Activated CD8-positive, alpha-beta memory T cell treated with anti-CD3 and anti-CD28 coated beads for 1 hour (primary cell): ENCODE results near the gene MYBBP1A.

Experiments
- DNase-seq, 2 donors: peaks; one replicate each; pipeline ENCODE4 v3.0.0-alpha.2; 2020; ENCODE audit warnings: low read depth in 1 of 2; ENCODE audit errors: extremely low read depth in 1 of 2

Gene MYBBP1A

DNA sequence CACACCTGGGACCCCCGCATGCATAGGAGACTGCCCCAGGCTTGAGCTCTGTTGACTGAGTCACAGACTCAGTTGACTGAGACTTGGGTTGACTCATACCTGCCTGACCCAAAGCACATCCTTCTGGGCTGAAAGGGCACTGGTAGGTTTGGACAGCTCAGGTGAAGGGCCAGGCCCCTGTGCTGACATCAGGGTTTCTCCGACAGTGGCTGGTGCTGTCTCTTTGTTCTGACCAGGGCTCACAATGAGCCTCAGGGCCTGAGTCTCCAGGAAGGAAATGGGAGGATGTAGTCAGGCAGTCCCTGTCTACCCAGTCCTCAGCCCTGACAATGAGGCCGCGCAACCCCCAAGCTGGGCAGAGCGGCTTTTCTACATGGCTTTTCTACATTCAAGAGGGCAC, 50.0 kb downstream of the MYBBP1A start:
- DNase-seq = no peak

DNA sequence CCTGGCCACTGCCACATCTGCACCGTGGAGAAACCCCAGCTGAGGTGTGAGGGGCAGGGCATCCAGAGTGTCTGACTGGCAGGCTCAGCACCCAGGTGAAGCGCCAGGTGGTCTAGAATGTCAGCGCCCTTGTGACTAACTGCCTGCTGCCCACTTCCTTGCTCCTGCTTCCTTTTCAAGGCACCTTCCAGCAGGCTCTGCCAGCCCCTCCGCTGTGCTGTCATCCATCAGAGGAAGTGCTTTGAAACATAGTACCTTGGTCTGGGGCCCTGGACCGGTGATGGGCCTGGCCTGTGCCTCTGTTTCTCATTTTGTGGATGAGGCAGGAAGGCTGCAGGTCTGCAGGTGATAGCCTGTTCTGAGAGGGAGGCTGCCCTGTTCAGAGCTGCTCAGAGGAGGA, 51.0 kb downstream of the MYBBP1A start:
- no peak for DNase-seq

DNA sequence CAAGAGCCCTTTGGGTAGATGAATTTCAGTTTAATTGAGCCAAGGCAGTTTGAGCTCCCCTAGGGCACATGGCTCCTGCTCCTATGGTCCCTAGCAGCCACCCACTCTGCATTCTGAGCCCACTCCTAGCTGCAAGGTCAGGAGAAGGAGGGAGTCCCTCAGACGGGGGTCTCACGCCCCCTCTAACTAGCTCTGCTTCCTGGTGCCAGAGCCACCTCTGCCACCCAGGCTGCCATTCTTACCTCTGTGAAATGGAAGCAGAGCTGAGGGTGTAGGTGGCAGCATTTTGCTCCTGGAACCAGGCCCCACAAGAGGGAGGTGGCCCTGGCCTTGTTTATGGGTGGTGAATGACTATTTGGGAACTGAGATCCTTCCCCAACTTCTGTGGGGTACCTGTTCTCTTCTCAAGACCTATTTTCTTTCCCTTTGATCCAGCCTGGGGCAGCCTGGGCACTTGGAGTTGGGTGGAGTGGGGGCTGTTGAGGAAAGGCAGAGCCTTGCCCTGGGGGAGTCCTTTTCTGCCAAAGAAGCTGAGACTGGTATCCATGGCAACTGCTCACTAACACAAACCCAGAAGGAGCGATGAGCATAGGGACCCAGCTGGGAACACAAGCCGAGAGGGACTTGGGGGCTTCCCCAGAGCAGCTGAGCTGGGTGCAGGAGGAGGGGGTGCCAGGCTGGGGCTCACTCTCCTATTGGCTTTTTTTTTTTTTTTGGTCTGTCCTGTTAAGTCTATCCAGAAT, 51.7 kb downstream of the MYBBP1A start:
- no peak for DNase-seq

DNA sequence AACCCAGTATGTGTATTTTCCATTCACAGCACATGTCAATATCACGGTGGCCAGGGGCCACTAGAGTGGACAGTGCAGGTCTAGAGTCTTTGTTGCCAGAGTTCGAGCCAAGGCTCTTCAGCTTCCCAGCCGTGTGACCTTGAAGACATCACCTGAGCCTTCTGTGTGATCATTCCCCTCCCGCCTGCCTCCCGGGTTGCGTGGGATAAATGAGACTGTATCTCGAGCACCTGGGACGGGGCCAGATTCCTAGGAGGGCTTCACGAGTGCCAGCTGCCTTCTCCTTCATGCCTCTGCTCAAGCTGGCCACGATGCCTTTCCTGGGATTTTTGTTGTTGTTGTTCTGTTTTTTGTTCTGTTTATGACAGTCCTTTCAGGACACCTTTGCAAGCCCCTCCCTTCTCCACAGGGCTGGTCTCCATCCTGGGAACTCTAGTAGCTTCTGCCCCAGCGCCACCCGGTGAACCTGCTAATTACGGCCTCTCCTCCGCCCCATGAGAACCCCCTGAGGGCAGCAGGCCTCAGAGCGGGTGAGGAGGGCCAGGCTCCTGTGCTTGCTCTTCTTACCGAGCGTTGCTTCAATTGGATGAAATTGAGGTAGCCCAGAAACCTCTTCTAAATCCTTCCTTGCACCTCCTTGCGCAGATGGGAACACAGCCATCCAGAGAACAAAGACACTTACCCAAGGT, 52.6 kb downstream of the MYBBP1A start:
- no peak for DNase-seq

DNA sequence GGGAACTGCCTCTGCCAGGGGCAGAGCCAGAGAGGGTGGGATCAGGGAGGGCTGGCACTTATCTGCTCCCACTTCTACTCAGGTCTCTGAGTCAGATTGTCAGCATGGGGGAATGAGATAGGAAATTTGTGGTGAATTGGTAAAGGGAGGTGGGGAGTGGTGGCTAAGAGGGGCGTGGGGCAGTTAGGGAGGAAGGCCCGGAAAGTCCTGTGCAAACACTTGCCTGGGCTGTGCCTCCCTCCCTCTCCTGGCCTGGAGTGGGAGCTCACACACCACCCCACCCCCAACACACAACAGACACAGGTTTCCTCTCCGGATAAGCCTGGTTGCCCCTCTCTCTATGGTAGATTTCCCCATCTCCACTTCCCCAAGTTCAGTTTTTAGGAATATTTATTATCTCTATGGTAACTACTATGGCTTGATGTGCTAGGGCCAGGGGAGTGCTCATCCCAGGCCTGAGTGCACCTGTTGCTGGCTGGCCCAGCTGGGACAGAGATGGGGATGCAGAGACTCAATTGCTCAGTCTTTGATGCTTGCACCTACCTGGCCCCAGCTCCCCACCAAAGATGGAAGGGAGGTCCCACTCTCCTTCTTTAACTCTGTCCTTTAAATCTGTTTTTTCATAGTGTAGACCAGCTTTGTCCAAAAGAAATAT, 53.8 kb downstream of the MYBBP1A start:
- no peak for DNase-seq

DNA sequence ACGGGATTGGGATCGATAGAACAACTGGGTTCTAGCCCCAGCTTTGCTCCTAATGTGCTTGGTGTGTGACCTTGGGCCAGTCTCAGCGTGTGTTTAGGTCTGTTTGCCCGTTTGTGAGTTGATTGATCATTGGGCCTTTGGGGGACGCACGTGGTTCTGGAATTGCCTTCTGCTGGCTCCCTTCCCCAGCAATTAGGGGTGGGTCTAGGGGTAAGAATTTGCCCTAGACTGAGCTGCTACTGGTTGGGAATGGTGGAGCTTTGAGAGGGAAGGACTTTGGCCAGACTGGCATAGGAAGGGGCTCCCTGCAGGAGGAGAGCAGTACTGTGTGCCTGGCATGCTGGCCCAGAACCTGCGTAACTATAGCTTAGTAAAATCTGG, 55.0 kb downstream of the MYBBP1A start:
- DNase-seq = no peak

DNA sequence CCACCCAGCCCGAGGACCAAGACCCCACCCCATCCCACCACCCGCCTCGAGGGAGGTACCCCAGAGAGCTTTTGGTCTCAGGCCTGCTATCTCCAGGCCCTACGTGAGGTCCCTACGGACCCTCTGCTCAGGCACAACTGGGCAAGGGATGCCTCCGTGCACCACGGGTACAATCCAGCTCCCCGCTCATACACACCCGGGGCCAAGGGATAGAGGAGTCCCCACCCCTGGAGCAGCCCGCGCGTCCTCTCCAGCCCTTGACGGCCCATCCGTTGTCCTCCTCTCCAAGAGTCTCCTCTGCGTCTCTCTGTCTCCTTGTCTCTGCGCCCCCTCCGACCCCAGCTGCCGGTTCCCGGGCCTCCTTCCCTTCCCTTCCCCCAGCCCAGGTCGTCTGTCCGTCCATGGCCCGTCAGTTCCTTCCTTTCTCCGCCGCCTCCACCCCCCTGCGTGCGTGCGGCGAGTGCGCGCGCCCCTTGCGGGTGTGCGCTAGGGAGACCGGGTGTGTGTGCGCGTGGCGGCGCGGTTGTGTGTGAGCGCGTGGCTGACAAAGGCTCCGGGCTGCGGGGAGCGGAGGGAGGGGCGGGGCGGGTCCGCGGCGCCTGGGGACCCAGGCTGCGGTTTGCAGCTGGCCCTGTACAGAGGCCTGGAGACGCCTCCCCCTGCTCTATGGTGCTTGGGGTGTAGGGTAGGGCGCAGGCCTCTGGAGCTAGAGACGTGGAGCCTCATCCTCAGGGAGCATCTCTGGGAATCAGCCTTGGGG, 55.6 kb downstream of the MYBBP1A start:
- no peak for DNase-seq

DNA sequence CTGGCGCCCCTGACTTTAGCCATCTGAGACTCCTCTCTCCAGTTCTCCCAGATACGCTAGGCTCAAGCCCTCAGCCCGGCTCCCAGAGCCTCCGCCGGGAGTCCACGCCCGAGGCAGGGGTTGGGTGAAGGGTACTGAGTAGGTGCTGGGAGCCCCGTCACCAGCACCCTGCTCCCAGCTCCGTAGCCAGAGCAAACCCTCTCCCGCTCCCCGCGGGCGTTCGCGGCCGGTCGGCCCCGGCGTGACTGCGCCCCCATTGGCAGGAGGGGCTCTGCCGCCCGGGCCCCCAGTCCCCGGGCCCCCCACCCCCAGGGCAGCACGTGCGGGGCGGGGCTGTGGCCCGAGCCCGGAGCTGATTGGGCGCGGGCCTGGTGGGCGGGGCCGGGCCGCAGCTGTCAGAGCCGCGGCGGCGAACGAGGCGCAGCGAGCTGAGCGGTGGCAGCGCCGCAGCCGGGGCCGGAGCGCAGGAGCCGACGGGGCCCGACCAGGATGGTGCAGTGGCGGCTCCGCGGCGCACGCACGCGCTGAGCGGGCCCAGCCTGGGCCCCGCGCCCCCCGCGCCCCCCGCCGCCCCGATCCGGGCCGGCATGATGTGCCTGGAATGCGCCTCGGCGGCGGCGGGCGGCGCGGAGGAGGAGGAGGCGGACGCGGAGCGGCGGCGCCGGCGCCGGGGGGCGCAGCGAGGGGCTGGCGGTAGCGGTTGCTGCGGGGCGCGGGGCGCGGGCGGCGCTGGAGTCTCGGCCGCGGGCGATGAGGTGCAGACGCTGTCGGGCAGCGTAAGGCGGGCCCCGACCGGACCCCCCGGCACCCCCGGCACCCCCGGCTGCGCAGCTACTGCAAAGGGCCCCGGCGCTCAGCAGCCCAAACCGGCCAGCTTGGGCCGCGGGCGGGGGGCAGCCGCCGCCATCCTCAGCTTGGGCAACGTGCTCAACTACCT, 56.5 kb downstream of the MYBBP1A start, which contains the start of gene SPNS2:
Gene SPNS2, plus strand, starts transcription at position 421 of the 937 bp plus-strand sequence. Its CDS starts 167 bp downstream, at position 588.
- peak; percentile 14 to 50 for DNase-seq

DNA sequence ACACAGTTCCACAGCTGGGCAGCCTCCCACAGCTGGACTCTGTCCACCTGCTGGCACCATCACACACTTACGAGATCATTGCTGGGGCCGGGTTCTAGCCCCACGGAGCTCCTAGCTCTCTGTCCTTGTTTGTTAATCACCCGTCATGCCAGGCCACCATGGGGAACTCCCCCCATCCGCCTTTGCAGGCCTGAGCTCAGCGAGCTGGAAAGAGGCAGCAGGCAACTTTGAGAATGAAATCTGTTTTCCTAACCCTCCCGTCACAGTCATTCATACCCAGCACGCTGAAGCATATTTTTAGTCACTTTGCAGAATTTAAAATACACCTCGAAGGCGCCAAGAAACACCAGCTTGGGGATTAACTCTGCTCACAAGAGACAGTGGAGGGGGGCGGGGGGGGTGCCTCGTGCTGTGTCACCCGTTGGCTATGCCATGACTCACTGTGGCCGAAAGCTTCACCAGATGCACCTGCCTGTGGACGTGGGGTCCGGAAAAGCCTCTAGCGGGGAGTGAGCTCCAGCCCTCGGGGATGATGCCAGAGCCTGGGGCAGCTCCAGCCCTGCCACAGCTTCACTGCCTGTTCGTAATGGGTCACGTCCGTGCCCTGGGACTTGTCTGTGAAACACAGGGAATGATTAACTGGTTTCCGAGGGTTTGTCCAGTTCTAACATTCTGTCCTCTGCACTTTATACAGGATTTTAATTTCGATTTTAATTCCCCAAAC, 57.9 kb downstream of the MYBBP1A start:
- no peak for DNase-seq

DNA sequence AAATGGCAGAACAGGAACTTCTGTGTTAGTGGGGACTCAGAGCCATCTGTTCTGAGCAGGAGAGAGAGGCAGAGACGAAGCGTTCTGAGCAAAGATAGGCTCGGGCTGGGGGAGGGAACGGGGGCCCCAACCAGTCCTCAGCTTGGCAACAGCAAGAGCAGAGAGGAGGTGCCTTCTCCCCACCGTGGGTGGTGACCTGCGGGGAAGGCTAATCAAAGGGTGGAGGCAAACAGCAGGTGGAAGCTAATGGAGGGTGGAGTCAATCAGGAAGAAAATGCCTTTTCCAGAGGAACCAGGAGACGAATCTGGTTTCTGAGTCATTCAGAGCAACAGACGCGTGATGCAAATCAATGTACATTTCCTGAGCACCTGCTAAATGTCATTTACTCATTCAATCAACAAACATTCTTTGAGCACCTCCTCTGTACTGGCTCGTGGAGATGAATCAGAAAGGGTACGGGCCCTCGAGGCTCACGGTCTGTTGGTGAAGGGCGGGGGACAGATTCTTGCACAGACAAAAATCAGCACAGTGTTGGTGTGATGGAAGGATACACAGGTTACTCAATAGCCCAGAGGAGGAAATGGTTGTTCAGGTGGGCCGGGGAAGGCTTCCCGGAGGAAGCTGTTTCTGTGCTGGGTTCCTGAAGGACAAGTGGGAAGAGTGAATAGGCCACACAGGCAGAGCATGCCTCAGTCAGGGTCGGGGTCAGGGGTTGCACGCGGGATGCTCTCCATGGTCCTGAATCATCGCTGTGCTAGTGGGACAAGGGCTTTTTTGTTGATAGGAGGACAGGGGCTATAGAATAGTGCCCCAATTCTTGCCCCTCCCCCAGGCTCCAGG, 62.2 kb downstream of the MYBBP1A start:
- no peak for DNase-seq

DNA sequence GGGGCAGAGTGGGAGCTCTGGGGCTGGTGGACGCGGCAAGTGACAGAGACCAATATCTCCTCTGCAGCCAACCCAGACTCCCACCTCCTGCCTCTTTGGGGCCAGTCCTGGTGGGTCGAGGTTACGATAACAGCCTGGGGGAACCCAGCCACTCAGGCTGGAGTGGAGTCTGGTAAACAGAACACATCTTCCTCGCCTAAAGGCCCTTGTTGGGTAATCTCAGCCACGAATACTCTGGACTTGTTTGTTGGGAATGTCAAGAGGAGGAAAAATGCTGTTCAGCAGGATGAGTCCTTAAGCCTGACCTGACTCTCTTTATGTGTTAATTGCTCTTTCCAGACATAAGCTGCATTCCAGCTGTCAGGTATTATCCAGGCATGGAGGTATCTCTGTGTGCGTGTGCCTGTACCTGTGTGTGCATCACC, 64.5 kb downstream of the MYBBP1A start:
- no peak for DNase-seq

DNA sequence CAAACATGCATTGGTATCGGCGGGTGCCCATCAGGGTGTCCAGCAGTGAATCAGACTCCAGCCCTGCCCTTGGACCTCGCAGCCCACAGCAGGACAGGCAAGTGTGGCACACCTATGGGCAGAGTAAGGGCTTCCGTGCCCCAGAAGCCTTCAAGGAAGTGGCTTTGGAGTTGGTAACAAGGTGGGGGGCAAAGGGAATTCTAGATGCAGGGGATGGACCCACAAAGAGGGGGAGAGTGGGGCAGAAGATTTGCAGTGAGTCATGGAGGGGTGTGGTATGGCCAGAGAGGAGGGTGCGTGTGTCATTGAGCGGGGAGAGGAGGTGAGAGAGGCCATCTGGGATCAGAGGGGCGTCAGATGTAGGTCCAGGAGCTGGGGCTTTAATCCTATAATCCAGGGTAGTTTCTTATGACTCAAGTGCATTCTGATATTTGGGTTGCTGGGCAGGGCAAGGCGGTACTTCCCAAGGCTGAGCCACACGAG, 65.0 kb downstream of the MYBBP1A start:
- no peak for DNase-seq

DNA sequence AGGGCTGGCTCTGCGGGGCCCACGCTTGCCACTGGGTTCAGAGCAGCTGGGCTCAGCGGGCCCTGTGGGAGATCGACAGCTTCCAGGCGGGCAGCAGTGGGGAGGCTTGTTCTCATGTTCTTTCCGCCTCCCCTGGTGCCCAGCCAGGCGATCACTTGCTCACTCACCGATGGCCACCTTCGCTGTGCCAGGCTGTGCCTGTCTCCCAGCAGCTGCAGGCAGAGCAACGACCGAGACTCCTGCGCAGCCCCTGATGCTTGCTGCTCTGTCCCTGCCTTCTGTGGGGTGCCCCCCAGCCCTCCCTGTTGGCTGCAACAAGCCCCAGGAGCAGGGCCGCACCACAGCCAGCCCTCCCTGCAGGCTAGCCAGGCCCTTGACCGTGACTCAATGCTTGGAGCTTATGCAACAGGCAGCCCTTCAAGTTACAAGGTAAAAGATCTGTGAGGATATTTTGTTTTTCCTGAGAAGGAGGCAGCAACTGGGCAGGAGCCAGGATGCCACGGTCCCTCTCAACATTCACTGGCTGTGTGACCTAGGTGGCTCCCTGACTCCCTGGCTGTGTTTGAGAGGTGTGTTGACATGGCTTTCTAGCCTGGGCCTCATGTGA, 66.1 kb downstream of the MYBBP1A start:
- DNase-seq = no peak
